Stimulated activated CD8-positive, alpha-beta memory T cell treated with anti-CD3 and anti-CD28 coated beads, Interleukin-12 subunit alpha, Interleukin-12 subunit beta, amount 100 ng/mL, for 1 hour (primary cell): ENCODE measurements around the gene UBE2N.

ENCODE experiments used
- DNase-seq: peaks from one replicate; pipeline ENCODE4 v3.0.0-alpha.2; 2020; ENCODE audit warnings: low read depth

The UBE2N gene

GRCh38 chr12:93441617-93442410, at the start of gene UBE2N:
Gene UBE2N (minus strand): TSS chr12:93441947. CDS start chr12:93441884, 63 bp downstream.
- DNase-seq, result peak; percentile 90

- no peak for DNase-seq
Observed at GRCh38 chr12:93484315-93484981, 42.7 kb upstream of the UBE2N start.

GRCh38 chr12:93483151-93483807, 41.5 kb upstream of the UBE2N start:
- no peak for DNase-seq

GRCh38 chr12:93482721-93483120, 41.0 kb upstream of the UBE2N start:
- DNase-seq, result no peak

GRCh38 chr12:93476555-93476954, 34.8 kb upstream of the UBE2N start:
- no peak for DNase-seq

- no peak for DNase-seq
Observed at GRCh38 chr12:93469386-93469785, 27.6 kb upstream of the UBE2N start.

- no peak for DNase-seq
Observed at GRCh38 chr12:93468008-93468371, 26.2 kb upstream of the UBE2N start.

GRCh38 chr12:93467351-93468007, 25.7 kb upstream of the UBE2N start, which contains the start of gene MRPL42:
Gene MRPL42 (plus strand): TSS chr12:93467514. CDS start chr12:93469286, 1,772 bp downstream.
- DNase-seq, result peak; percentile 88

- no peak for DNase-seq
Observed at GRCh38 chr12:93466625-93467350, 25.0 kb upstream of the UBE2N start.

GRCh38 chr12:93465841-93466240, 24.1 kb upstream of the UBE2N start:
- no peak for DNase-seq

GRCh38 chr12:93461503-93461902, 19.8 kb upstream of the UBE2N start:
- DNase-seq, result no peak

GRCh38 chr12:93460902-93461301, 19.2 kb upstream of the UBE2N start:
- no peak for DNase-seq

- no peak for DNase-seq
Observed at GRCh38 chr12:93460003-93460402, 18.3 kb upstream of the UBE2N start.

- DNase-seq, result no peak
Observed at GRCh38 chr12:93459097-93459496, 17.4 kb upstream of the UBE2N start.

- DNase-seq, result no peak
Observed at GRCh38 chr12:93456077-93456476, 14.3 kb upstream of the UBE2N start.

GRCh38 chr12:93453633-93454032, 11.9 kb upstream of the UBE2N start:
- no peak for DNase-seq

- DNase-seq, result no peak
Observed at GRCh38 chr12:93451423-93452158, 9.8 kb upstream of the UBE2N start.

GRCh38 chr12:93449277-93449676, 7.5 kb upstream of the UBE2N start:
- no peak for DNase-seq

- no peak for DNase-seq
Observed at GRCh38 chr12:93448796-93449195, 7.0 kb upstream of the UBE2N start.

GRCh38 chr12:93447555-93448290, 6.0 kb upstream of the UBE2N start:
- no peak for DNase-seq
